GM12874 (cell line): Measurements from ENCODE around the gene LAGE3.

Experiments
- TF ChIP-seq, protein P1 (sequence below): IDR thresholded peaks from 2 replicates; pipeline ENCODE4 v1.5.1; 2011; ENCODE audit warnings: low read depth, mild to moderate bottlenecking, control low read depth, low read length, moderate library complexity; ENCODE audit not compliant: insufficient read depth

LAGE3 gene

DNA sequence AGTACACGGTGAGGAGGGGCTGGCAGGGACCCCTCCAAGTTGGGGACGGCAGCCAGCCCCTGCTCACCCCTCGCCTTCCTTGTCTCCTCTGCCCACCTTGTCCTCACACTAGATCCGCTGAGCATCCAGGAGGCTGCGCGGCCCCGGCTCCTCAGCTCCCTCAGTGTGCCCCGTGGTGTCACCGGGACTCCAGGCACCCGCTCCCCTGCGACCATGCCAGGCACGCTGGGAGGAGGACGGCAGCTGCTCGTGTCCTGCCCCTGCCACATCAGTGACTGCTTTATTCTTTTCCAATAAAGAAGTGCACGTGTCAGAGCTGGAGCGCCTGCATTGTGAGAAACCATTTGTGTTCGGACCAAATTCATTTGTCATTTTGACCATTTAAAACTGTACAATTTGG lies 28.8 kb downstream of the LAGE3 start:
- TF ChIP-seq, protein P1, sequence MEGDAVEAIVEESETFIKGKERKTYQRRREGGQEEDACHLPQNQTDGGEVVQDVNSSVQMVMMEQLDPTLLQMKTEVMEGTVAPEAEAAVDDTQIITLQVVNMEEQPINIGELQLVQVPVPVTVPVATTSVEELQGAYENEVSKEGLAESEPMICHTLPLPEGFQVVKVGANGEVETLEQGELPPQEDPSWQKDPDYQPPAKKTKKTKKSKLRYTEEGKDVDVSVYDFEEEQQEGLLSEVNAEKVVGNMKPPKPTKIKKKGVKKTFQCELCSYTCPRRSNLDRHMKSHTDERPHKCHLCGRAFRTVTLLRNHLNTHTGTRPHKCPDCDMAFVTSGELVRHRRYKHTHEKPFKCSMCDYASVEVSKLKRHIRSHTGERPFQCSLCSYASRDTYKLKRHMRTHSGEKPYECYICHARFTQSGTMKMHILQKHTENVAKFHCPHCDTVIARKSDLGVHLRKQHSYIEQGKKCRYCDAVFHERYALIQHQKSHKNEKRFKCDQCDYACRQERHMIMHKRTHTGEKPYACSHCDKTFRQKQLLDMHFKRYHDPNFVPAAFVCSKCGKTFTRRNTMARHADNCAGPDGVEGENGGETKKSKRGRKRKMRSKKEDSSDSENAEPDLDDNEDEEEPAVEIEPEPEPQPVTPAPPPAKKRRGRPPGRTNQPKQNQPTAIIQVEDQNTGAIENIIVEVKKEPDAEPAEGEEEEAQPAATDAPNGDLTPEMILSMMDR: no peak

- TF ChIP-seq, protein P1: no peak
These were observed 29.5 kb downstream of the LAGE3 start for GRCh38 chrX:154449618-154450017.

DNA sequence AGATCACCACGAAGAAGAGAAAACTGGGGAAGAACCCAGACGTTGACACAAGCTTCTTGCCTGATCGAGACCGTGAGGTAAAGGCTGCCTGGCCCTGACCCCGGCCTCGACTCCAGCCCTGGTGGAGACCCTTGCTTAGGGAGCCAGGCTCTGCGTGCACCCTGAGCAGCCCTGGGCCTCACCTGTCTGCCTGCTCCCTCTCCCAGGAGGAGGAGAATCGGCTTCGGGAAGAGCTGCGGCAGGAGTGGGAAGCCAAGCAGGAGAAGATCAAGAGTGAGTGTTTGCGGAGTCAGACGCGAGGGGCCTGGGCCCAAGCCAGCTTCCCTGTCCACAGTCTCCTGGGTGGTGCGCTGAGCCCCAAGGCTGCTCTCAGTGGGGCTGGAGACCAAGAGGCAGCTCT lies 30.6 kb downstream of the LAGE3 start:
- TF ChIP-seq, protein P1: no peak

DNA sequence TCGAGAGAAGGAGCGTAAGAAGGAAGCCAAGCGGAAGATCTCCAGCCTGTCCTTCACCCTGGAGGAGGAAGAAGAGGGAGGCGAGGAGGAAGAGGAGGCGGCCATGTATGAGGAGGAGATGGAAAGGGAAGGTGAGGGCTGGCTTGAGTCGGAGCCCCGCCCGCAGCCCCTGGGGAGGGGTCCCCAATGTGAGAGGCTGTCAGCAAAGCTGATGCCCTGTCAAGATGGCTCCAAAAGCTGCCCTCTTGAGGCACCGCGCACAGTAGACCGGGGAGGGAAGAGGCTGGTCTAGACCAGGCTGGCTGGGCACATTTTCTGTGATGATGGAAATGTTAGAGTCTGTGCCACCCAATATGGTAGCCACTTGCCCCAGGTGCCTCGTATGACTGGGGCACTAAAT lies 32.7 kb downstream of the LAGE3 start:
- TF ChIP-seq, protein P1: no peak

GRCh38 chrX:154445776-154446175 lies 33.3 kb downstream of the LAGE3 start:
- TF ChIP-seq, protein P1: no peak

GRCh38 chrX:154444755-154445246 lies 34.3 kb downstream of the LAGE3 start:
- TF ChIP-seq, protein P1: no peak

DNA sequence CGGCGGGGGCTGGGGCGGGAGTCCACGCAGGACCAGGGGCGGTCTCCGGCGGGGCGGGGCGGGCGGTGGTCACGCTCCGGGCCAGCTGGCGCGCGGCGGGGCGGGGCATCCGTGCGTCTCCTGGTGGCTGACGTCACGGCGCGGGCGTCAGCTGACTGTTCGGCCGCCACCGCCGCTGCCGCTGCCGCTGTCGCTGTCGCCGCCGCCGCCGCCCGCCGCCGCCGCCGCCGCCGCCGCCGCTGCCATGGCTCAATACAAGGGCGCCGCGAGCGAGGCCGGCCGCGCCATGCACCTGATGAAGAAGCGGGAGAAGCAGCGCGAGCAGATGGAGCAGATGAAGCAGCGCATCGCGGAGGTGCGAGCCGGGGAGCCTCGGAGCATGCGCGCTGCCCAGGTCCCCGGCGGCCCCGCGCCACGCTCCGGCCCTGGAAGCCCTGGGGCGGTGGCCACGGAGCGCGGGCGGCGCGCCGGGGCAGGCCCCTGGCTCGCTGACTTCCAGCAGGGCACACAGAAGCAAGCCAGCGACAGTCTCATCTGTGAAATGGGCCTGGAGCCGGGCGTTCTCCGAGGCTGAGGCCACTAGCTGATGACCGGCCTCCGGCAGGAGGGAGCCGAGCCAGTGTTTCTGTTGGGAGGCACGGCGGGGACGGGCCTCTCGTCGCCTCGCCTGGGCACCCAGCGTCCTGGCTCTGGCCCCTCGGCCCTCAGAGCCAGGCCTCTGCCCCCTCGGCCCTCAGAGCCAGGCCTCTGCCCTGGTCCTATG lies 34.9 kb downstream of the LAGE3 start, which contains the start of gene FAM50A:
Gene FAM50A, plus strand, starts transcription at position 150 of the 763 bp plus-strand sequence. Its CDS starts 95 bp downstream, at position 245.
- TF ChIP-seq, protein P1: no peak
